Non-pigmented ciliary epithelial cell (primary cell): ENCODE data around the gene GPRIN1.

ENCODE experiments used
- DNase-seq: peaks from one replicate; pipeline ENCODE4 v3.0.0-alpha.2; 2010; ENCODE audit warnings: low read depth

GPRIN1 gene

DNA sequence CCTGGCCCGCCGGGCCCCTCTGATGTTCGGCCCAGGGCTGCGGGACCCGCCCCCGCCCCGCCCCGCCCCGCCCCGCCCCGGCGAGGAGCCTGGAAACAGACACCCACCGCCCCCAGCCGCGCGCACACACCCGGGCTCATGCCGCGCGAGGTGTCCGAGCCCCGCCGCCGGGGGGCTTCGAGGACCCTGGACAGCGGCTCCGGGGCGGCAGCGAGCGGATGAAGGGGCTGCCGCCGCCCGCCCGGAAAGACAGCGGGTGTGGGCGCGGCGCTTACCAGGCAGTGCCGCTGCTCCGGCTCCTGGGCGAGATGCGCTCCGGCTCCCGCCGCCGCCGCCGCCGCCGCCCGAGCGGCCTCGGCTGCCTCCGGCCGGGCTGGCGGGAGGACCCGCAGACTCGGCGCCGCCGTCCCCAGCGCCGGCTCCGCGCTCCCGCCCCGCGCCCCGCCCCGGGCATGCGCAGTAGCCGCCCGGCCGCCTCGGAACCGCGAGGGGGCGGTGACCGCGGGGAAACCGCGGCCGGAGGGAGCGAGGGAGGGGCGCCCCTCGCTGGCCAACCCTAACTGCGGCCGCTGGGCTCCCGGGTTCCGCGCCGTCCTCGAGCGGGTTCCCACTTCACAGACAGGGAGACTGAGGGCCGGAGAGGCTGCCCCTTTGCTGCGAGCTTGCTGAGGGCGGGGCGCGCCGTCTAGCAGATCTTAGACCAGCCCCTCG is at the start of gene GPRIN1:
GPRIN1 (minus strand) TSS at position 433 of the 711 bp plus-strand sequence. CDS start 10,322 bp downstream, outside the sequence.
- DNase-seq = no peak

DNA sequence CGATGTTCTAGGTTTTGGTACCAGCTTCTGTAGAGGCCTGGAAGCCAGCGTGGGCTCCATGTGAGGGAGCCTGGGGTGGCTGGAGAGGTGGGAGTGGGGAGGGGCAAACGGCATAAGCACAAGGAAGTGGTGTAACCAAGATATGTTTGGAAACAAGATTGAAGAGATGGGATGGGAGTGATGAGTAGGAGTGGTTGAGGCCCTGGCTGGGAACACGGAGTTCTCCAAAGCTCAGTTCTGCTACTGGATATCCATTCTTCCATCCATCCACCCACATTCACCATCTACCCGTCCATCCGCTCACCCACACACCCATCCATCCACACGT is 49.5 kb upstream of the GPRIN1 start:
- DNase-seq = no peak

DNA sequence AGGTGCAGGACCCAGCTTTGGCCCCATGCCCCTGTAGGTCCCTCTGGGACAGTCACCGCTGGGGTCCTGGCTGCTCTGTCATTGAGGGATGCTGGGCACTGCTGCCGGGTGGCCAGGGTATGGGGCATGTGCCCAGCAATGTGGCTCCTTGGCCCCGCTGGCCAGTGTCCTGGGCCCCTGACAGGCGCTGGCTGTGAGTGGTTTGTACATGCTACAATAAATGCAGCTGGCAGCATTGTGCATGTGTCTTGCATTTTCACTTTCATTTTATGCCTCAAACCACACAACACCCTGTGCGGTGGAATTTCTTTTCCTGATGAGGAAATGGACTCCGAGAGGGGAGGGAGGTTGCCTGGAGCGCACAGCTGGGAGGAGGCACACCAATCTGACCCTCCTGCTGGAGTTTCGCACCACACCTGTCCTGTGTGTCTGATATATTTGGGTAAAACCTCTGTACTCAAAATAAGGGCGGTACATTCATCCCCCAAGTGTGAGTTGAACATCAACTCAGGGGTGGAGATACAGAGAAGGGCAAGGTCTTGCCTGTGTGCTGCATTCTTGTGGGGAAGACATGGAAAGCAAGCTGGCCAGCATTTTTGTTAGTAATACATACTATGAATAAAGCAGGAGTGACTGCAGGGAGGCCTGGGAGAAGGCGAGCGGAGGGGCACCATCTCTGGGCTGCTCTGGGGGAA is 49.0 kb upstream of the GPRIN1 start:
- DNase-seq = no peak

DNA sequence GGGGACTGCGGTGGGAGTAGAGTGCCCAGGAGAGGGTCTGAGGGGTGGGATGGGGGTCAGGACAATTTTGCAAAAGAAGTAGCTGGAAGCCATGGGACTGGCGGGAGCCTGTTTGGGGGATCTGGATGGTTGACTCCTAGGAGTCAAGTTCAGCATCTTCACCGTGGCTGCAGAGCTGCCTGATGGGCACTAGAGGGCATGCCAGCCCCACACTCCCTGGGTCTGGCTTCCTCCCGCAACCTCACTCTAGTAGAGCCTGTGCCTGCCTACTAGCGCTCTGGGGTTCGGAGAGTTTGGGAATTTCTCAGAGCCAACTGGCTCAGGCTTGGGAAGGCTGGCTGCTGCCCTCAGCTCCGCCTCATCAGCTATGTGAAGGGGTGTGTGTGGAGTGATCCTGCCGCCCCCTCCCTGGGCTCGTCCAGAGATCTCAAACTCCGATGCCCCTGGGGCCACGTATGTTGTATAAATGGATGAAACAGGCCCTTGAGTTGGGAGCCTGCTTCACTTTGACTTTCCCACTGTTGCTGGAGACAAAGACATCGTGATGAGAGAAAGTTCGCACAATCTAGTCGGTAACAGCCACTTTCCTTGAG is 48.1 kb upstream of the GPRIN1 start:
- DNase-seq = no peak

DNA sequence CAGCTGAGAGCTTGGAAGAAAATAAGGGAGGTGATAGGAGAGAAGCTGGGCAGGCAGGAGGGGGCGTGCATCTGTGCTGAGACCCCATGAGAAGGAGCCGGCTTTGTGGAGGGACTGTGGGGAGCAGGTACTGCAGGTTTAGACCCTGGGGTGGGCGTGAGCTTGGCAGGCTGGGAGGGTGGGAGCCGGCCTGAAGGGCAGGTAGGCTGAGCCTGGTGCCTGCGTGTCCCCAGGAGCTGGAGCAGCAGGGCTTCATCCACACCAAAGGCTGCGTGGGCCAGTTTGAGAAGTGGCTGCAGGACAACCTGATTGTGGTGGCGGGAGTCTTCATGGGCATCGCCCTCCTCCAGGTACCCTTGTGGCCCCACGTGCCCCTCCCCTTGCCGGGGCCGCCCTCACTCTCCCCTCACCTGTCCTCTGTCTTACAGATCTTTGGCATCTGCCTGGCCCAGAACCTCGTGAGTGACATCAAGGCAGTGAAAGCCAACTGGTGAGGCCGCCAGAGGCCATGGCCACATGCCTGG is 46.6 kb upstream of the GPRIN1 start:
- DNase-seq = no peak

DNA sequence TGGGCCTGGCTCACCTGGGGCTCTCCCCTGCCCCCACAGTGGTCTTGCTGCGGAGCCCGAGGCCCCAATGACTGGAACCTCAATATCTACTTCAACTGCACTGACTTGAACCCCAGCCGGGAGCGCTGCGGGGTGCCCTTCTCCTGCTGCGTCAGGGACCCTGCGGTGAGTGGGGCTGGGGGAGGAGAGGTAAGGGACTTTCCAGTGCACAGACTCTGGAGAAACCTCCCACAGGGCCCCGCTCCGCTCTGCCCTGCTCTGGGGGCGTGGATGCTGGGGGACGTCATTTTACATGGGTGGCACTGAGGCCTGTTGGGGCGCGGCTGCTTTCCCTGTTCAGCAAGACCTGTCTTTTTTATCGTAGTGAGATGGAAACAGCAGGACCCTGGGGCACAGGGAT is 44.9 kb upstream of the GPRIN1 start:
- DNase-seq = no peak

DNA sequence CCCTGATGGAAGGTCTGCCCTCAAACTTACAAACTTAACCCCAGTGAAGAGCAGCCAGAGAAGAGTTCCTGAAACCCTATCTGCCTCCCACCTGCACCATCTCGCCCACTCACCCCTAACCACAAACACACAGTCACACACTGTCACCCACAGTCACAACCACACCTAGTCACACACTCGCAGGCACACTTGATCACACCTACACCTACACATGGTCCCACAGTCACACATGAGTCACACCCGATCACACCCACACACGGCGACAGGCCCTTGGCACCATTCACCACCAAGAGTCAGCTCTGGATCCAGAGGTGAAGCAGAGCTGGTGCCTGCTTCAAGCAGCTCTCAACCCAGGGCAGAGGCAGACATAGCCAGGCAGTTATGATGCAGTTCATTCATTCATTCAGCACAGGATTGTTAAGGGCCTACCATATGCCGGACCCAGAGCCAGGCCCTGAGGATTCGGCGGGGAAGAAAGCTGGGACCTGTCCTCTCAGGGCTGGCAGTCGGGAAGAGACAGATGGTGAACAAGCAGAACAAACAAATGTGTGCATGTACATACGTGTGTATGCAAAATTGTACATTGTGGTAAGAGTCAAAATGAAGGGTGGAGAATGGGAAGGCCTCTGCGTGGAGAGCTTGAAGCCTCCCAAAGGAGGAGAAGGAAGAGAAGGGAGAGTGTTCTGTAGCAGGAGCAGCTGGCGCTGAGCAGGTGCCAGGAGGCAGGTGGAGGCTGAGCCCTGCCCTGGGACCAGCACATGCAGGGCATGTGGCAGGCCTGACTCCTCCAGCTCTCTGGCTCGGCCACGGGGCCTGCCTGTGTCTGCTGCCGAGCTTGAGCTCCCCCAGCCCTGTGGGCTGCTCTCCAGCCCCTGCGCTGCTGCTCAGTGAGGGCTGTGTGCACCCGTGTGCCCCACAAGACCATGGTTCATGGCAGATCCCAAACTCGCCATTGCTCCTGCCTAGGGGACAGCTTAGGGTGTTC is 43.7 kb upstream of the GPRIN1 start:
- DNase-seq = no peak

DNA sequence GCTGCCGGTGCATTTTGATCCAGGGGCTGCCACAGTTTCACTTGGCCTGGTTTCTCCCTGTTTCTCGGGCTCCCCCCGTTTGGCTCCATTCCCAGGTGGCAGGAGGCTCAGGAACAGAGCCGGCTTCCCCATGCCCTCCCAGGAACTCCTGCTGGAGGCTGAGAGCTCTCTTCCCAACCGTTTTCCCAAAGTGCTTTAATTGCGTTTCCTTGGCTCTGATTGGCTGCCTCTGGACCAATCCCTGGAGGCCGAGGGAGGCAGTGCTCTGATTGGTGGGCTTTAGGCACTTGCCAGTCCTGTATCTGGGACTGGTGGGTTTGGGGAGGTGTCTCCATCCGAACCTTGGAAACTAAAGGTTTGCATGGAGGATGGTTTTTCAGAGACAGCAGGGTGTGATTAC is 42.2 kb upstream of the GPRIN1 start:
- no peak for DNase-seq

DNA sequence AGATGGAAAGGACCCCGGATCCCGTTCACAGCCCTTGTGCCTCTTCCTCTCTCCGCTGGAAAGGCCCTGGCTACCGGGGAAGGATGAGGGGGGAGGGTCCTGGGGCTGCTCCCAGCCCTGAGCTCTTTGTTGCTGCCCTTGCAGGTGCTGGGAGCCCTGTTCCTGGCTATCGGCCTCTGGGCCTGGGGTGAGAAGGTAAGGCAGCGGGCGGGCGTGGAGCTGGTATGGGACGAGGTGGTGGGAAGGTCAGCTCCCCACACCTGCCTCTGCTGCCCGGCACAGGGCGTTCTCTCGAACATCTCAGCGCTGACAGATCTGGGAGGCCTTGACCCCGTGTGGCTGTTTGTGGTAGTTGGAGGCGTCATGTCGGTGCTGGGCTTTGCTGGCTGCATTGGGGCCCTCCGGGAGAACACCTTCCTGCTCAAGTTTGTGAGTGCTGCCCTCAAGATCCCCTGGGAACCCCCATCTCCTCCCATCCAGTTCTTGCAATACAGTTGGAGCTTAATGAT is 41.6 kb upstream of the GPRIN1 start:
- no peak for DNase-seq

DNA sequence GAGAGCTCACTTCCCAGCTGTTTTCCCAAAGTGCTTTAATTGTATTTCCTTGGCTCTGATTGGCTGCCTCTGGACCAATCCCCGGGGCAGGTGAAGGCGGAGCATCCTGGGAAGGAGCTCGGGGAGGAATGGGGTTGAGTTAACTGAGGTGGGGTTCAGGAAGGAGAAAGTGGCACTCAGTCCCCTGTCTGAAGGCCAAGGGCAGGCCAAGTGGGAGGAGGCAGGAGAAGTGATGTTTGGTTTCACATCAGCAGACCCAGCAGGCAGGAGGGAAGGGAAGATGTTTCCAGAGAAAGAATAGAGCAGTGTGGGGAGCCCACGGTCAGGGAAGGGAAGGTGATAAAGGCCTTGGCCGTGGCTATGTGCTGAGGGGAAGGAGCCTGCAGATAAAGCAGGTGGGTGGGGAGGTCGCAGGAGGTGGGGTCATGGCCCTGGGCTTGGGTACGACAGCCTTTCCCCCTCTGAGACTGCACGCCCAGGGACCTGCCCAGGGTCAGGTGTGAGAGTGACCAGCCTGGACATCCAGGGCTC is 40.5 kb upstream of the GPRIN1 start:
- no peak for DNase-seq

DNA sequence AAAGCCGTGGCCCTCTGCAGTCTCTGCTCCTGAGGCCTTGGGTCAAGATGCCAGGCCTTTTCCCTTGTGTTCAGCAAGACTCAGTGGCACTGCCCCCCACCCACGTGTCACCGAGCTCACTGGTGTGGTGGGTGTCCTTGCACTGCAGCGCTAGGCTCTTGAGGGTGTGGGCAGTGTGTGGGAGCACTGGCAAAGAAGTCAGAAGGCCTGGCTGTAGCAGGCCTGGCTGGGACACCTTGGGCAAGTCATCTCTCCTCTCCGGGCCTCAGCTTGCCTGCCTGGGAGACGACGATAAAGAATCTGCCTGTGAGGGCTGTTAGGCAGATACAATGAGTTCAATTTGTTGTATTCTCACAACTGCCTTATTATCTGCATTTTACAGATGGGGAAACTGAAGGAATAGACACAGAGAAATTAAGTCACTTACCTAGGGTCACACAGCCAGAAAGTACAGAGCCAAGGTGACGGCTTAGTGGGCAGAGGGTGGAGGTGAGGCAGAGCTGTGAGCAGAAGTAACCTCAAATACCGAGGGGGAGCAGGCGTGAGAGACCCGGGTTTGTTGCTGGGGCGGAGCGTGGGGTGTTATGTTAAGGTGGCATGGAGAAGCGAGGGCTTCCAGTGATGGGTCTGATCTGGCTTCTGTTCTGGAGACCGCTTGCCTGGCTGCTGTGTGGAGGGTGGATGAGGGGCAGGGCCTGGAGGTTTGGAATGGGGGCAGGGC is 38.7 kb upstream of the GPRIN1 start:
- DNase-seq = no peak

DNA sequence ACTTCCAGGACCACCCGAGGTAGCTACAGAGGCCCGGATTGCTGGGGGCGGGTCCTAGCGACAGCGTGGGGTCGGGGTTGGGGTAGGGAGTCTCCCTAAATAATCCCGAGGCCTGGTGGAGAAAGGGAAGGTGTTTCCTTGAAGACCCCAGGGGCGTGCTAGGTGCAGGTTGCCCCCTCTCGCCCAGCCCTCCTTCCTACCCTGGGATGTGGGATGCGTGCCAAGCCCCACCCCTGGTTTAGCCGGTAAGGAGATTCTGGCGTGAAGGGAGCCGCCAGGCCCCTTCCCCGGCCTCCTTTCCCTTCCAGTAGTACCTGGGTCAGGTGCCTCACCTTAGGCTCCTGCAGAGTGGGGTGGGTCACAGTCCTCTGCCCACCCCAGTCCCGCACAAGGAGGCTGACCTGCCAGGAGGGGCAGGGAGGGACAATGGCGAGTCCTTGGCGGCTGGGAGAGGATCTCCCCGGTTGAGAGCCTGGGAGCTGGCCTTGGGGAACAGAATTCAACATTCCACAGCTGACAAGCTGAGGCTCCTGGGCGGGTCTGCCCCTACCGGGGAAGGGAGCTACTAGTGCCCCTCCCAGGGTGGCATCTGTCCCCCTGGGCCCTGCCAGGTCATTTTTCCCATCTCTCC is 38.0 kb upstream of the GPRIN1 start:
- no peak for DNase-seq

DNA sequence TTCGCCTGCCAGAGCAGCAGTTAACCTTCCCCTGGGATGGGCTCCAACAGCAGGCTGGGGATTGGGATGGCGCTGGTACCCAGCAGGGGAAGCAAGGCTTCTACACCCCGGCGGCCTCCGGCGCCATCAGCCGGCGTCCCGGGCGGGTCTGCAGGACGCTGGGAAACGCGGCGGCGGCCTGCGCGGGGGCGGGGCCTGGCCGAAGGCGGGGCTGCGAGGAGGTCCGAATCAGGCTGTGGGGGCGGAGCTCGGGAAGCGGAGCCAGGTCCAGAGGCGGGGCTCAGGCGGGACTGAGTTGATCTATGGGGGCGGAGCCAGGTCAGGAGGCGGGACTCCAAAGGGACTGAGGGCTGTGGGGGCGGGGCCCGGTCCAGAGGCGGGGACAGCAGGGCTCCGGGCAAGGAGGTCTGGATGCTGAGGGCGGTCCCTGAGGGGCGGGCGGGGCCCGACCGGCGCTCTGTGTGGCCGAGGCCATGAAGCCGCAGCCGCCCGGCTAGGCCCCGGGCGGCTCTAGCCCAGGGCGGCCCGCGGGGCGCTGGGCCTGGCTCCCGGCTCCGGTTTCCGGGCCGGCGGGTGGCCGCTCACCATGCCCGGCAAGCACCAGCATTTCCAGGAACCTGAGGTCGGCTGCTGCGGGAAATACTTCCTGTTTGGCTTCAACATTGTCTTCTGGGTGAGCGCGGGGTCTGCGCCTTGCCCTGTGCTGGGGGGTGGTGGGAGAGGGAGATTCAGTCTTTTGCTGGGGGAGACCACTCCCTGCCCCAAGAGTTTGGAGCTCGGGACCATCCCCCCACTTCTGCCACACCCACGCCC is 37.3 kb upstream of the GPRIN1 start, which contains the start of gene TSPAN17:
TSPAN17 (plus strand) TSS at position 455 of the 813 bp plus-strand sequence; CDS start at position 587, 132 bp downstream.
- peak; percentile 92 for DNase-seq

DNA sequence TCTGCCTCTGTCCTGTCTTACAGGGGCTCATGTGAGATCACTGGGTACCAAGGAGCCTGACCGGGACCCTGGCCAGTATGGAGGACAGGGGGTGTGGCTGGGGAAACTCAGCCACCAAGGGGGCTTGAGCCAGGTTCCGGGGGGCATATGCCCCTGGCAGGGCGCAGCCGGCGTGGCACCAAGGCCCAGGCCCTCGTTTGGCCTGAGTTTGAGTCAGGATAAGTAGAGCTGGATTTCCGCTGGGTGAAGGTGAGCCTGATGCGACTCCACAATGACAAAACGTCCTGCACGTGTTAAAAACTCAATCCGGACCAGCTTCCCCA is 36.7 kb upstream of the GPRIN1 start:
- no peak for DNase-seq

DNA sequence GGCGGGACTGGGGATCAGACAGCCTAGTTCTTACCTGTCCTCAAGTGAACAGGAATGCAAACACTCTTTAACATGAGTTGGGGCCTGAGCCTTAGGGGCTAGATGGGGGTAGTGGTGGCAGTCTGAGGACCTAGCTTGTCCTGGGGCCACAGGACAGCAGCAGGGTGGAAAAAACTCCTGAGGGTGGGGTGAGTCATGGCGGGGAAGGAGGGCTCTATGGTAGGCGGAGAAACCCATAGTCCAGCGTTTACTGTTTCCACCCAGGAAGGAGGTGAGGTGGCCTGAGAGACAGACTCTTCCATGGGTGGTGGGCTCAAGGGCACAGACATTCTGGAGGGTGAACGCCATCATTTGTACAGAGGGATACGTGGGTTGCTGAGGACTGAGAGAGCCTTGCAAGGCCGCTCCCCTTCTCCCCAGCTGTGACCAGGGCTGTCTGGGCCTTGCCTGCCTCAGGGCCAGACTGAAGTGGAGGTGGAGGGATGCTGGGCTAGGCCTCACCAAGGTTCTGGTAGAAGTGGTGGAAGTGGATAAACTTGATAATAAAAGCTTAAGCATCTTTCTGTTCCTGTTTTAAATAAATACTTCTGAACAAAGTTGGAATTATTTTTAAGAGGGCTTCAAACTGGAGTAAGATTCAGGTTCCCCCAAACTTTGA is 36.2 kb upstream of the GPRIN1 start:
- no peak for DNase-seq

DNA sequence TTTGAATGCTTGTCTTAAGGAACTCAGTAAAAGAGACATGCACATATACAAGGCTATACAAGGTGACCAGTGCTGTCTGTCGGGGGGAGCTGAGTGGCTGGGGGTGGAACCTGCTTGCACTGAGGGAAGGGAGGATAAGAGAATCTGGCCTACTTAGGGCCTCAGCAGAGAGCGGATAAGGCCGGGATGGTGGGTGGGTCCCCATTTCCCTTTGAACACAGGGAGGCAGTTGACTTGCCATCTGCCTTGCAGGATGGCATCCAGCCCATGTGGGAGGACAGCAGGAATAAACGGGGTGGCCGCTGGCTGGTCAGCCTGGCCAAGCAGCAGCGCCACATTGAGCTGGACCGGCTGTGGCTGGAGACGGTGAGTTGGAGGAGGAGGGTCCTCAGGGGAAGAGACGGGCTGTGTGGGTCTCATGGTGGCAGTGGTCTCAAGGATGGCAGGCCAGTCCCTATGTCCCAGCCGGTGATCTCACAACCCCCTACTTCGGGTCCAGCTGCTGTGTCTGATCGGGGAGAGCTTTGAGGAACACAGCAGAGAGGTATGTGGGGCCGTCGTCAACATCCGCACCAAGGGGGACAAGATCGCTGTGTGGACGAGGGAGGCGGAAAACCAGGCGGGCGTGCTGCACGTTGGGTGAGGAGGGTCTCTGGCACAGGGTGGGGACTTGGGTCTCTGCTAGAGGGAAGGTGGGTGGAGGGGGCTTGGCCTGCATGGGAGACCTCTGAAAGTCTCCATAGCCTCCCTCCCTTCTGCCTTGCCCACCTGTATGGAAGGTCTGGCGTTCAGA is 35.1 kb upstream of the GPRIN1 start:
- no peak for DNase-seq

DNA sequence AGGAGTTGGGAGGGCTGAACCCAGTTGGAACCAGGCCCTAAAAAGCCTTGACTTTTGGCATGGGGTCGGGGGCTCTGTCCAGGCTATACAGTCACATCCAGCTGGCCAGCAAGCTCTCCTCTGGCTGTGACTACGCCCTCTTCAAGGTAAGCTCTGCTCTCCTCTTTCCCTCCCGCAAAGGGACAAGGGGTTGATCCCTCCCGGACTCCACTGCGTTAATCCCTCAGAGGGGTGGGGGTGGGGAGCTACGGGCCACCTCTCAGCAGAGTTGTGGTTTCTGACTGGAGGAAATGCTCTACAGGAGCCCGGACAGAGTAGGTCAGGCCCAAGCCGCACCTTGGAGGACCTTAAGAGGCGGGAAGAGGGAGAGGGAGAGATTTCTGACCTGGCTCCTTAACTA is 34.3 kb upstream of the GPRIN1 start:
- no peak for DNase-seq
